ENCODE results near the gene ADAMTS15. TPM values are rescaled to one million over a fixed set of nuclear protein-coding genes. Genes with fewer than 3 reads are reported as not detected.

The ADAMTS15 gene
- total RNA-seq, 2 experiments from 2014 or later: not detected

GRCh38 chr11:130480711-130481140 is 32.3 kb downstream of the ADAMTS15 start:
- no peaks in the 10 kb centered on the region for H3K27me3 Mint-ChIP-seq
- no peak for TF ChIP-seq CTCF (IDR thresholded peaks at IDR 0.05)
- ATAC-seq: no peak
- no peaks in the 10 kb centered on the region for H3K4me1 Mint-ChIP-seq (ENCODE audit: low read depth)
- CTCF ChIA-PET: no interaction called here
- H3K27ac Mint-ChIP-seq: no peak overlapping the region
- H3K4me3 Mint-ChIP-seq: no peak overlapping the region
- H3K9me3 Mint-ChIP-seq: no peaks in the 10 kb centered on the region
- intact Hi-C loops (cut with micrococcal nuclease): no loop called here
- H3K36me3 Mint-ChIP-seq (ENCODE audit: low read depth): no peaks in the 10 kb centered on the region
- DNase-seq: no peak
- POLR2A ChIA-PET: no interaction called here

- Mint-ChIP-seq H3K4me1 (ENCODE audit: low read depth) (no peaks in the 10 kb centered on the region), H3K9me3 (no peaks in the 10 kb centered on the region), H3K27me3 (no peaks in the 10 kb centered on the region), H3K4me3 (no peak overlapping the region), H3K27ac (no peak overlapping the region), H3K36me3 (ENCODE audit: low read depth) (no peaks in the 10 kb centered on the region)
- DNase-seq (no peak), ATAC-seq (no peak)
- POLR2A ChIA-PET: no interaction called here
- intact Hi-C loops (cut with micrococcal nuclease): no loop called here
- no peak for TF ChIP-seq CTCF (IDR thresholded peaks at IDR 0.05)
- CTCF ChIA-PET: no interaction called here
Observed at GRCh38 chr11:130483124-130483523, 34.7 kb downstream of the ADAMTS15 start.

GRCh38 chr11:130485983-130486382 is 37.5 kb downstream of the ADAMTS15 start:
- H3K27ac Mint-ChIP-seq: no peak overlapping the region
- ATAC-seq (no peak), DNase-seq (no peak)
- H3K9me3 Mint-ChIP-seq: no peaks in the 10 kb centered on the region
- H3K4me3 Mint-ChIP-seq: no peak overlapping the region
- no peaks in the 10 kb centered on the region for H3K4me1 Mint-ChIP-seq (ENCODE audit: low read depth)
- ChIA-PET CTCF (no interaction called here), POLR2A (no interaction called here)
- no peaks in the 10 kb centered on the region for H3K36me3 Mint-ChIP-seq (ENCODE audit: low read depth)
- H3K27me3 Mint-ChIP-seq: no peaks in the 10 kb centered on the region
- no peak for TF ChIP-seq CTCF (IDR thresholded peaks at IDR 0.05)
- intact Hi-C loops (cut with micrococcal nuclease): no loop called here

- no peaks in the 10 kb centered on the region for H3K9me3 Mint-ChIP-seq
- H3K36me3 Mint-ChIP-seq (ENCODE audit: low read depth): no peaks in the 10 kb centered on the region
- no peaks in the 10 kb centered on the region for H3K4me1 Mint-ChIP-seq (ENCODE audit: low read depth)
- H3K4me3 Mint-ChIP-seq: no peak overlapping the region
- no peak overlapping the region for H3K27ac Mint-ChIP-seq
- CTCF ChIA-PET: no interaction called here
- H3K27me3 Mint-ChIP-seq: no peaks in the 10 kb centered on the region
- intact Hi-C loops (cut with micrococcal nuclease): no loop called here
- TF ChIP-seq CTCF (IDR thresholded peaks at IDR 0.05): no peak
- DNase-seq (no peak), ATAC-seq (no peak)
- POLR2A ChIA-PET: no interaction called here
Observed at GRCh38 chr11:130486391-130486836, 38.0 kb downstream of the ADAMTS15 start.

GRCh38 chr11:130486987-130487923 is 38.8 kb downstream of the ADAMTS15 start:
- intact Hi-C loops (cut with micrococcal nuclease): no loop called here
- Mint-ChIP-seq H3K36me3 (ENCODE audit: low read depth) (no peaks in the 10 kb centered on the region), H3K4me1 (ENCODE audit: low read depth) (no peaks in the 10 kb centered on the region), H3K4me3 (no peak overlapping the region), H3K27ac (no peak overlapping the region), H3K27me3 (no peaks in the 10 kb centered on the region), H3K9me3 (no peaks in the 10 kb centered on the region)
- CTCF ChIA-PET: no interaction called here
- no peak for TF ChIP-seq CTCF (IDR thresholded peaks at IDR 0.05)
- ATAC-seq: no peak
- POLR2A ChIA-PET: no interaction called here
- no peak for DNase-seq
